Measurements from ENCODE around the gene P2RY13. TPM values are rescaled to one million over a fixed set of nuclear protein-coding genes. Genes with fewer than 3 reads are reported as not detected.

Gene P2RY13
- polyA plus RNA-seq, 1 donor from 2014 or later = 0.12 TPM

DNA sequence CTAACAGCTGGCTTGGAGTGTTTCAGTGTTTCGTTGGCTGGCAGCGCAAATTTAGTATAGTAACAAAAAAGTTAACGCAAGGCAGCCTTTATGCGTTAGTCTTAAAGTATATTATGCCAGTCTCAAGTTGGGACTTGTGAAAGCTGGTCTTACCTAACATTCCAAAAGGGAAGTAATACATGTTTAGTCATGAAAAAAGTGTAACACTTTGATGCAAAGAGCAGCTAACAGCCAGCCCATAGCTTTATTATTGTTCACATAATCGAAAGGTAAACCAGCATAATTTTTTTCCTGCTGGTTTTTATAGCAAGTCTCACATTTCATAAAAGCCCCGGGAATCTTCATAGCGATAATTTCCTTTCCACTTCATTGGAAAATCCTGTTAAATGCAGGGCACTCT, 10.4 kb downstream of the P2RY13 start:
- H3K9me2 ChIP-seq (ENCODE audit: insufficient read depth, low read length) = no peaks in the 10 kb centered on the region
- no peak overlapping the region for H3K4me3 ChIP-seq (ENCODE audit: low read length)
- no peaks in the 10 kb centered on the region for H3F3A ChIP-seq (ENCODE audit: insufficient read depth, low read length, poor library complexity, severe bottlenecking)
- no peak overlapping the region for H3K27ac ChIP-seq (ENCODE audit: low read length)
- no peak overlapping the region for H3K9ac ChIP-seq (ENCODE audit: low read length)
- no peaks in the 10 kb centered on the region for H3K36me3 ChIP-seq (ENCODE audit: insufficient read depth, low read length)
- no peak overlapping the region for H3K4me2 ChIP-seq (ENCODE audit: low read length)
- H3K9me3 ChIP-seq (ENCODE audit: low read length) = no peaks in the 10 kb centered on the region
- TF ChIP-seq TAF1 (IDR thresholded peaks at IDR 0.05; ENCODE audit: low read depth) (no peak), MXI1 (conservative IDR thresholded peaks at IDR 0.05; ENCODE audit: poor library complexity, severe bottlenecking) (no peak), REST (IDR thresholded peaks at IDR 0.05; ENCODE audit: borderline replicate concordance) (no peak), RAD21 (conservative IDR thresholded peaks at IDR 0.05) (no peak)
- no peaks in the 10 kb centered on the region for H3K27me3 ChIP-seq (ENCODE audit: insufficient read depth, low read depth, low read length)
- no peaks in the 10 kb centered on the region for H4K20me1 ChIP-seq (ENCODE audit: insufficient read depth)
- H3K79me2 ChIP-seq (replicated peaks; ENCODE audit: insufficient read depth, low read length) = no peaks in the 10 kb centered on the region
- H2AFZ ChIP-seq (ENCODE audit: low read depth, low read length) = no peak overlapping the region

GRCh38 chr3:151318313-151318712, 11.0 kb downstream of the P2RY13 start:
- Histone ChIP-seq H3K9ac (ENCODE audit: low read length) (no peak overlapping the region), H2AFZ (ENCODE audit: low read depth, low read length) (no peak overlapping the region), H3K27me3 (ENCODE audit: insufficient read depth, low read depth, low read length) (no peaks in the 10 kb centered on the region), H3K4me3 (ENCODE audit: low read length) (no peak overlapping the region), H3K36me3 (ENCODE audit: insufficient read depth, low read length) (no peaks in the 10 kb centered on the region), H4K20me1 (ENCODE audit: insufficient read depth) (no peaks in the 10 kb centered on the region), H3K79me2 (replicated peaks; ENCODE audit: insufficient read depth, low read length) (no peaks in the 10 kb centered on the region), H3K4me2 (ENCODE audit: low read length) (no peak overlapping the region), H3K27ac (ENCODE audit: low read length) (no peak overlapping the region), H3F3A (ENCODE audit: insufficient read depth, low read length, poor library complexity, severe bottlenecking) (no peaks in the 10 kb centered on the region), H3K9me3 (ENCODE audit: low read length) (no peaks in the 10 kb centered on the region), H3K9me2 (ENCODE audit: insufficient read depth, low read length) (no peaks in the 10 kb centered on the region)
- no peak for TF ChIP-seq MXI1 (conservative IDR thresholded peaks at IDR 0.05; ENCODE audit: poor library complexity, severe bottlenecking)
- TF ChIP-seq REST (IDR thresholded peaks at IDR 0.05; ENCODE audit: borderline replicate concordance) = no peak

DNA sequence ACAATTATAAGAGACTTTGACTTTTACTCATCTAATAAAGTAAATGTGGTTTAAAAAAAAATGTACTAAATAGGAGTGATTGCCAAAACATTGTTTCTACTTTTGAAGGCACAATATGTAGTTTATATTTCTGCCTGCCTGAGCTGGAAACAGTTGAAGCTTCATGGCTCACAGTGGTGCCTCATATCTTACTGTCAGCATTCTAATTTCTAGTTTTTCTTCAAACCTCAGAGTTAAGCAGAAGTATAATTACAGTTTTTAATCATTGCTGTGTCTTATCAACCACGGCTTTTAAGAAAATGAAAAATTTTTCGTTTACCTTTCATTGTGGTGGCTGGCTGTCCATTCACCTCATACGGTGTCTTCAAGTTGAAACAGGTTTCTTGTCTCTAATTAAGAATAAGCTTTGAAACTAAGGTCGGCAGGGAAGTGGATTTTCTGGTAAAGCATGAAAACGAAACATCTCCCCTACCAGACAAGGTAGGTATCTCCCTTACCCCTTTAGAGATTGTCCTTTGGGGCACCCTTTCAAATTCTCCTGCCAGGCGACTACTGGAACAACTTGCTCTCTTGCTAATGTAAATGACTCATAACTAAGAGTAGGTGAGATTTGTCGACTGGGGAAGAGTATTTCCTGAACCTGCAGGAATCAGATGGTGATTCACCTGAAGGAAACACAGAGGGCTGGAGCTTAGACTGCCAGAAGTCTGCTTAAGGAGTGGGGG, 12.9 kb downstream of the P2RY13 start, which contains the start of gene GPR87:
GPR87 (minus strand) TSS at position 554 of the 725 bp plus-strand sequence. CDS start 16,720 bp downstream, outside the sequence.
- no peak within 1 kb of the TSS for H2AFZ ChIP-seq (ENCODE audit: low read depth, low read length)
- no peak within 1 kb of the TSS for H3K4me2 ChIP-seq (ENCODE audit: low read length)
- H3F3A ChIP-seq (ENCODE audit: insufficient read depth, low read length, poor library complexity, severe bottlenecking) = no peaks in the 10 kb centered on the region
- no peaks in the 10 kb centered on the region for H3K9me2 ChIP-seq (ENCODE audit: insufficient read depth, low read length)
- peaks cover 3% of the 10 kb centered on the region for H4K20me1 ChIP-seq (ENCODE audit: insufficient read depth)
- H3K9ac ChIP-seq (ENCODE audit: low read length) = no peak within 1 kb of the TSS
- H3K4me3 ChIP-seq (ENCODE audit: low read length) = no peak within 1 kb of the TSS
- H3K27me3 ChIP-seq (ENCODE audit: insufficient read depth, low read depth, low read length) = no peaks in the 10 kb centered on the region
- H3K79me2 ChIP-seq (replicated peaks; ENCODE audit: insufficient read depth, low read length) = no peaks in the 10 kb centered on the region
- no peaks in the 10 kb centered on the region for H3K36me3 ChIP-seq (ENCODE audit: insufficient read depth, low read length)
- no peaks in the 10 kb centered on the region for H3K9me3 ChIP-seq (ENCODE audit: low read length)
- H3K27ac ChIP-seq (ENCODE audit: low read length) = no peak within 1 kb of the TSS
- TF ChIP-seq MXI1 (conservative IDR thresholded peaks at IDR 0.05; ENCODE audit: poor library complexity, severe bottlenecking) = no peak
- TF ChIP-seq POLR2AphosphoS5 (IDR thresholded peaks at IDR 0.05) = no peak
- TF ChIP-seq RAD21 (conservative IDR thresholded peaks at IDR 0.05) = no peak
- TF ChIP-seq SMC3 (conservative IDR thresholded peaks at IDR 0.05; ENCODE audit: poor library complexity) = no peak
- TF ChIP-seq EP300 (conservative IDR thresholded peaks at IDR 0.05; ENCODE audit: poor library complexity, severe bottlenecking) = no peak
- TF ChIP-seq CTCF (IDR thresholded peaks at IDR 0.05; ENCODE audit: poor library complexity, severe bottlenecking) = no peak
- no peak for TF ChIP-seq REST (IDR thresholded peaks at IDR 0.05; ENCODE audit: borderline replicate concordance)
